K562 (cell line): ENCODE measurements around the gene PRF1. TPM values are rescaled to one million over a fixed set of nuclear protein-coding genes. Genes with fewer than 3 reads are reported as not detected.

Experiments used
- BMI1 ChIP-seq: fragments of 150-350 bp; IDR thresholded peaks from 2 replicates; pipeline ENCODE4 v1.6.1; 2014; ENCODE audit warnings: low read length
- CBX5 ChIP-seq: IDR thresholded peaks from 2 replicates; pipeline ENCODE4 v1.6.1; 2014; ENCODE audit warnings: low read depth, borderline replicate concordance
- CREM ChIP-seq: IDR thresholded peaks from 2 replicates; pipeline ENCODE4 v1.6.1; 2014; ENCODE audit warnings: antibody characterized with exemption, low read depth
- FOXA3 ChIP-seq, 2 experiments: fragments of 450-650 bp in 1 of 2; sonication (generic) in 1 of 2; formaldehyde crosslinking; IDR thresholded peaks in 1 of 2; conservative IDR thresholded peaks in 1 of 2; 2 replicates each; pipeline versions ENCODE4 v1.4.0 to v1.8.0; 2020 to 2022; ENCODE audit warnings: mild to moderate bottlenecking in 2 of 2, missing genetic modification reagents in 1 of 2
- HMGN3 ChIP-seq: IDR thresholded peaks from 2 replicates; pipeline ENCODE4 v1.6.1; 2011; ENCODE audit warnings: borderline replicate concordance, low read depth, mild to moderate bottlenecking, mixed read lengths, low read length; ENCODE audit not compliant: insufficient read length; ENCODE audit errors: extremely low read depth
- JUNB ChIP-seq: fragments of 450-650 bp; formaldehyde crosslinking; conservative IDR thresholded peaks from 2 replicates; pipeline ENCODE4 v1.4.0; 2020; ENCODE audit warnings: mild to moderate bottlenecking
- PBX2 ChIP-seq, 2 experiments: IDR thresholded peaks in 1 of 2; conservative IDR thresholded peaks in 1 of 2; 2 replicates each; pipeline ENCODE4 v1.6.1; 2016; ENCODE audit warnings: low read depth in 2 of 2, mild to moderate bottlenecking in 1 of 2, missing compliant biosample characterization in 1 of 2, missing genetic modification characterization in 1 of 2, moderate library complexity in 1 of 2
- RBFOX2 ChIP-seq: fragments of 200-400 bp; formaldehyde crosslinking; IDR thresholded peaks from 2 replicates; pipeline ENCODE4 v1.6.1; 2017; ENCODE audit warnings: low read depth, mild to moderate bottlenecking, low read length, moderate library complexity
- SMARCA4 ChIP-seq: fragments of 450-650 bp; IDR thresholded peaks from 2 replicates; pipeline ENCODE4 v1.6.1; 2016
- STAT5A ChIP-seq: IDR thresholded peaks from 2 replicates; pipeline ENCODE4 v1.6.1; 2012; ENCODE audit warnings: low read length, inconsistent platforms, borderline replicate concordance
- TAF15 ChIP-seq: fragments of 200-400 bp; formaldehyde crosslinking; IDR thresholded peaks from 2 replicates; pipeline ENCODE4 v1.6.1; 2017; ENCODE audit warnings: mild to moderate bottlenecking, low read depth, low read length, moderate library complexity
- ZBTB7A ChIP-seq: IDR thresholded peaks from 2 replicates; pipeline ENCODE4 v1.6.1; 2011; ENCODE audit warnings: low read depth, mild to moderate bottlenecking, low read length, moderate library complexity, borderline replicate concordance; ENCODE audit not compliant: control insufficient read depth
- ZFPM2 ChIP-seq: fragments of 250-450 bp; sonication (Bioruptor Pico); IDR thresholded peaks from 2 replicates; pipeline ENCODE4 v1.5.1; 2022; ENCODE audit warnings: mild to moderate bottlenecking
- ZNF175 ChIP-seq: fragments of 200-800 bp; sonication (Bioruptor generic); IDR thresholded peaks from 2 replicates; pipeline ENCODE4 v1.6.1; 2016; ENCODE audit warnings: low read depth, mild to moderate bottlenecking, missing genetic modification characterization, missing compliant biosample characterization
- ZNF253 ChIP-seq: fragments of 250-450 bp; sonication (Bioruptor Pico); conservative IDR thresholded peaks from 2 replicates; pipeline ENCODE4 v1.6.1; 2021; ENCODE audit warnings: mild to moderate bottlenecking
- ZNF561 ChIP-seq: fragments of 450-650 bp; formaldehyde crosslinking; conservative IDR thresholded peaks from 2 replicates; pipeline ENCODE4 v1.4.0; 2020; ENCODE audit warnings: mild to moderate bottlenecking, moderate library complexity
- polyA plus RNA-seq, 8 experiments: library from polyadenylated mRNA; depleted of rRNA in 4 of 8; stranded (reverse) in 5 of 8; unstranded in 3 of 8; fragments of >200 nt; fragmentation: Nextera tagmentation in 2 of 8; fragmentation: Illumina TruSeq in 1 of 8; extraction: Ambion mirVana in 2 of 8; extraction: Trizol in 1 of 8; gene quantifications; 2 replicates each; pipeline versions ENCODE4 v1.2.1 to v1.2.3, GENCODE V29; 2011 to 2014; ENCODE audit warnings: inconsistent platforms in 1 of 8, missing spikeins in 1 of 8
- total RNA-seq, 7 experiments: library from RNA; depleted of rRNA in 6 of 7; stranded (reverse); fragments of >200 nt in 6 of 7; fragmentation: Illumina TruSeq in 2 of 7; extraction: Trizol in 2 of 7; gene quantifications; 2 replicates each; pipeline versions ENCODE4 v1.2.1 to v1.2.3, GENCODE V29; 2011 to 2021; ENCODE audit warnings: low replicate concordance in 1 of 7
- TF ChIP-seq, protein P1 (sequence below), 2 experiments: IDR thresholded peaks; 2 replicates each; pipeline ENCODE4 v1.6.1; 2012; ENCODE audit warnings: improper control_type of control experiment in 2 of 2, low read depth in 2 of 2, low read length in 2 of 2, borderline replicate concordance in 1 of 2
- TF ChIP-seq, protein P2 (sequence below): fragments of 450-650 bp; formaldehyde crosslinking; IDR thresholded peaks from 2 replicates; pipeline ENCODE4 v1.4.0; 2022; ENCODE audit warnings: missing genetic modification characterization

The PRF1 gene
- total and polyA plus RNA-seq, 9 of the 15 experiments (the other 6 are each of a cell fraction or from before 2014, with no cell fraction given) = 3.8 to 8.6 (median 6.3) TPM

DNA sequence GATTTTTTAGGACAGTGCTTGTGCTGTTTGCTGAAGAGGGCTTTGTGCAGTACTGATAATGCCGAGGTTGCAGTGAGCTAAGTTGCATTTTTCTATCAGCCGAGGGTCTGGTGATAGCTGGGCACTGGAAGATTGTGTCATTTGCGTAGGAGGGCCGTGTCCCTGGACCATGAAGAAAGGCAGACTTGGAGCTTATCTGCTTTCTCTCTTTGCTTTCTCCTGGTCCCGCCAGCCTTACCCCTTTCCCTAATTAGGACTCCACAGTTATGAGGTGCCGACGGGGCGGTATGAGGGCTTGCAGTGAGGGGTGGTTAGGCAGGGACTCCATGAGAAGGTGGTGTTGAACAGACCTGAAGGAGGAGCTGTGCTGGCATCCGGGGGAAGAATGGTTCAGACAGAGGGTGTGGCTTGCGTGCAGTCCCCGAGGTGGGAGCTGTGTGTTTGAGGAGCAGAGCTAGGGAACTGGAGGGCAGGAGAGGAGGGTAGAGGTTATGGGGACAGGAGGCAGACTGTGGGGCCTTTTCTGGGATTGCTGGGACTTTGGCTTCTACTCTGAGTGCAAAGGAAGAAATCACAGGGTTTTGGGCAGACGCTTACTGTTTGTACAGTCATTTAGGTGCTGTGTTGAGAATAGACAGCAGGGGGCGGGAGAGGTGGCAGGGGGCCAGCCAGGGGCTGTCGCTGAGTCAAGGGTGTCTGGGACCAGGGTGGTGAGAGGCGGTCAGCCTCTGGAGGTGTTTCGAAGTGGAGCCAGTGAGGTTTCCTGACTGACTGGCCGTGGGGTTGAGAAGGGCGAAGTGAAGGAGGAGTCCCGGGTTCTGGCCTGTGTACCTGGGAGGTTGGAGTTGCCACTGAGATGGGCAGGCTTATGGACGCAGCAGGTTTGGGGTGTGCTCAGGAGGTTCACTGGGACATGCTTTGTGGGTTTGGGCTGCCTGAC lies 43.4 kb downstream of the PRF1 start (continued):
- TF ChIP-seq, protein P1, sequence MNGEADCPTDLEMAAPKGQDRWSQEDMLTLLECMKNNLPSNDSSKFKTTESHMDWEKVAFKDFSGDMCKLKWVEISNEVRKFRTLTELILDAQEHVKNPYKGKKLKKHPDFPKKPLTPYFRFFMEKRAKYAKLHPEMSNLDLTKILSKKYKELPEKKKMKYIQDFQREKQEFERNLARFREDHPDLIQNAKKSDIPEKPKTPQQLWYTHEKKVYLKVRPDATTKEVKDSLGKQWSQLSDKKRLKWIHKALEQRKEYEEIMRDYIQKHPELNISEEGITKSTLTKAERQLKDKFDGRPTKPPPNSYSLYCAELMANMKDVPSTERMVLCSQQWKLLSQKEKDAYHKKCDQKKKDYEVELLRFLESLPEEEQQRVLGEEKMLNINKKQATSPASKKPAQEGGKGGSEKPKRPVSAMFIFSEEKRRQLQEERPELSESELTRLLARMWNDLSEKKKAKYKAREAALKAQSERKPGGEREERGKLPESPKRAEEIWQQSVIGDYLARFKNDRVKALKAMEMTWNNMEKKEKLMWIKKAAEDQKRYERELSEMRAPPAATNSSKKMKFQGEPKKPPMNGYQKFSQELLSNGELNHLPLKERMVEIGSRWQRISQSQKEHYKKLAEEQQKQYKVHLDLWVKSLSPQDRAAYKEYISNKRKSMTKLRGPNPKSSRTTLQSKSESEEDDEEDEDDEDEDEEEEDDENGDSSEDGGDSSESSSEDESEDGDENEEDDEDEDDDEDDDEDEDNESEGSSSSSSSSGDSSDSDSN (IDR thresholded peaks at IDR 0.05; ENCODE audit: borderline replicate concordance in 1 of 2, low read depth in 2 of 2, low read length in 2 of 2) = 0 out of 4 replicates have a peak, but pooled peaks of 1 of the 2 experiments have one; percentile 38
- no peak for TF ChIP-seq JUNB
- no peak for TF ChIP-seq ZFPM2 (CRISPR knock-in tag)
- TF ChIP-seq ZNF561 = no peak
- TF ChIP-seq, protein P2, sequence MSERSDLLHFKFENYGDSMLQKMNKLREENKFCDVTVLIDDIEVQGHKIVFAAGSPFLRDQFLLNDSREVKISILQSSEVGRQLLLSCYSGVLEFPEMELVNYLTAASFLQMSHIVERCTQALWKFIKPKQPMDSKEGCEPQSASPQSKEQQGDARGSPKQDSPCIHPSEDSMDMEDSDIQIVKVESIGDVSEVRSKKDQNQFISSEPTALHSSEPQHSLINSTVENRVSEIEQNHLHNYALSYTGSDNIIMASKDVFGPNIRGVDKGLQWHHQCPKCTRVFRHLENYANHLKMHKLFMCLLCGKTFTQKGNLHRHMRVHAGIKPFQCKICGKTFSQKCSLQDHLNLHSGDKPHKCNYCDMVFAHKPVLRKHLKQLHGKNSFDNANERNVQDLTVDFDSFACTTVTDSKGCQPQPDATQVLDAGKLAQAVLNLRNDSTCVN (CRISPR knock-in tag) = peak; percentile 71; the same call in 1 of the 2 replicates
- no peak for TF ChIP-seq BMI1
- peak; percentile 31; the same call in 1 of the 2 replicates for TF ChIP-seq ZNF175
- no peak for TF ChIP-seq TAF15
- peak; percentile 86 for TF ChIP-seq STAT5A
- TF ChIP-seq CREM = peak; percentile 91
- peak; percentile 14; the same call in 1 of the 2 replicates for TF ChIP-seq CBX5
- TF ChIP-seq PBX2 (CRISPR knock-in tag; IDR thresholded peaks at IDR 0.05; ENCODE audit: low read depth) = no peak
- no peak; the same call in 1 of the 2 replicates for TF ChIP-seq PBX2 (tag; conservative IDR thresholded peaks at IDR 0.05; ENCODE audit: low read depth)
- peak; percentile 94 for TF ChIP-seq SMARCA4
- peak in 1 of 2 experiments; percentile 49; a peak in 2 of 4 replicates for TF ChIP-seq FOXA3 (CRISPR knock-in tag; conservative IDR thresholded peaks at IDR 0.05 in 1 of 2, IDR thresholded peaks at IDR 0.05 in 1 of 2)
- peak; percentile 55 for TF ChIP-seq HMGN3
- no peak; the same call in 1 of the 2 replicates for TF ChIP-seq RBFOX2
- TF ChIP-seq ZBTB7A = peak; percentile 85; the same call in 1 of the 2 replicates
- TF ChIP-seq ZNF253 (CRISPR knock-in tag) = no peak
